GM23338 (cell line): ENCODE measurements around the gene FKBP1A. TPM values are rescaled to one million over a fixed set of nuclear protein-coding genes. Genes with fewer than 3 reads are reported as not detected.

Experiments used
- ATAC-seq: fragments of 200-7000 bp; cut with Tn5 transposase; 3 replicates; pipeline ENCODE4 v1.9.1; 2020
- DNase-seq: peaks from one replicate; pipeline ENCODE4 v3.0.0-alpha.2; 2015; ENCODE audit warnings: low spot score
- H2AFZ ChIP-seq: fragments of 200-600 bp; sonication (generic); 2 replicates; pipeline ENCODE4 v1.8.0; 2016; ENCODE audit warnings: antibody characterized with exemption, mild to moderate bottlenecking, moderate library complexity
- H3F3A ChIP-seq: fragments of 200-600 bp; sonication (generic); replicated peaks from 2 replicates; pipeline ENCODE4 v1.8.0; 2017; ENCODE audit warnings: antibody characterized with exemption, mixed run types, low read depth
- H3K27ac ChIP-seq: fragments of 200-600 bp; sonication (generic); 2 replicates; pipeline ENCODE4 v1.6.1; 2016; ENCODE audit warnings: low read depth
- H3K27me3 ChIP-seq: fragments of 200-600 bp; sonication (generic); 2 replicates; pipeline ENCODE4 v1.8.0; 2016; ENCODE audit warnings: mild to moderate bottlenecking, mixed run types, moderate library complexity; ENCODE audit not compliant: insufficient read depth
- H3K36me3 ChIP-seq: fragments of 200-600 bp; sonication (generic); 2 replicates; pipeline ENCODE4 v1.8.0; 2016; ENCODE audit warnings: mild to moderate bottlenecking; ENCODE audit not compliant: insufficient read depth
- H3K4me1 ChIP-seq: fragments of 200-600 bp; sonication (generic); 2 replicates; pipeline ENCODE4 v1.8.0; 2016; ENCODE audit warnings: mild to moderate bottlenecking, moderate library complexity; ENCODE audit not compliant: insufficient read depth
- H3K4me2 ChIP-seq: fragments of 200-600 bp; sonication (generic); 2 replicates; pipeline ENCODE4 v1.7.1; 2017; ENCODE audit warnings: mixed run types
- H3K4me3 ChIP-seq: fragments of 200-600 bp; sonication (generic); 2 replicates; pipeline ENCODE4 v1.6.1; 2016; ENCODE audit warnings: mixed run types
- H3K79me2 ChIP-seq: fragments of 200-600 bp; sonication (generic); replicated peaks from 2 replicates; pipeline ENCODE4 v1.8.0; 2017; ENCODE audit warnings: mild to moderate bottlenecking; ENCODE audit not compliant: insufficient read depth
- H3K9me2 ChIP-seq: fragments of 200-600 bp; sonication (generic); 2 replicates; pipeline ENCODE4 v1.8.0; 2017; ENCODE audit not compliant: insufficient read depth
- H4K20me1 ChIP-seq: fragments of 200-600 bp; sonication (generic); replicated peaks from 2 replicates; pipeline ENCODE4 v1.8.0; 2017; ENCODE audit warnings: mild to moderate bottlenecking; ENCODE audit not compliant: insufficient read depth
- H3K27ac Mint-ChIP-seq: 2 replicates; pipeline ENCODE4 v1.8.0; 2020; ENCODE audit warnings: inconsistent platforms, mild to moderate bottlenecking, moderate library complexity, mixed read lengths
- H3K27me3 Mint-ChIP-seq: 3 replicates; pipeline ENCODE4 v1.8.0; 2022; ENCODE audit warnings: low read depth, mild to moderate bottlenecking, moderate library complexity, mixed read lengths, inconsistent platforms; ENCODE audit not compliant: insufficient read depth, poor library complexity
- H3K36me3 Mint-ChIP-seq: 3 replicates; pipeline ENCODE4 v1.8.0; 2021; ENCODE audit warnings: low read depth, mild to moderate bottlenecking, inconsistent platforms, moderate library complexity, mixed read lengths
- H3K4me1 Mint-ChIP-seq: 3 replicates; pipeline ENCODE4 v1.8.0; 2020; ENCODE audit warnings: mild to moderate bottlenecking, inconsistent platforms, mixed read lengths
- H3K4me3 Mint-ChIP-seq: 3 replicates; pipeline ENCODE4 v1.8.0; 2021; ENCODE audit warnings: moderate library complexity, mild to moderate bottlenecking, inconsistent platforms, mixed read lengths
- H3K9me3 Mint-ChIP-seq: 3 replicates; pipeline ENCODE4 v1.8.0; 2020; ENCODE audit warnings: moderate library complexity, mild to moderate bottlenecking, inconsistent platforms, mixed read lengths
- CREB1 ChIP-seq: fragments of 250-450 bp; sonication (Bioruptor Pico); IDR thresholded peaks from 2 replicates; pipeline ENCODE4 v1.5.0; 2020; ENCODE audit warnings: low read depth, mild to moderate bottlenecking, moderate library complexity
- CTCF ChIP-seq, 2 experiments: fragments of 200-600 bp in 1 of 2; sonication (generic) in 1 of 2; conservative IDR thresholded peaks; 2 replicates each; pipeline versions ENCODE4 v1.5.1 to v1.6.1; 2016 to 2017; ENCODE audit warnings: antibody characterized with exemption in 2 of 2, low read depth in 2 of 2, mild to moderate bottlenecking in 2 of 2, moderate library complexity in 1 of 2
- EZH2 ChIP-seq: fragments of 200-600 bp; sonication (generic); IDR thresholded peaks from one replicate; pipeline ENCODE4 v1.8.0; 2017; ENCODE audit warnings: antibody characterized with exemption, mild to moderate bottlenecking, low read depth; ENCODE audit not compliant: unreplicated experiment
- EZH2phosphoT487 ChIP-seq: fragments of 200-600 bp; sonication (generic); IDR thresholded peaks from one replicate; pipeline ENCODE4 v1.8.1; 2018; ENCODE audit warnings: antibody characterized with exemption; ENCODE audit not compliant: unreplicated experiment
- JUNB ChIP-seq: IDR thresholded peaks from one replicate; pipeline ENCODE4 v1.6.1; 2016; ENCODE audit warnings: antibody characterized with exemption; ENCODE audit not compliant: unreplicated experiment
- NANOG ChIP-seq: IDR thresholded peaks from 2 replicates; pipeline ENCODE4 v1.6.1; 2016; ENCODE audit warnings: antibody characterized with exemption, borderline replicate concordance
- POLR2AphosphoS5 ChIP-seq: IDR thresholded peaks from 2 replicates; pipeline ENCODE4 v1.6.1; 2016; ENCODE audit warnings: antibody characterized with exemption, low read depth
- STAT1 ChIP-seq: IDR thresholded peaks from one replicate; pipeline ENCODE4 v1.6.1; 2016; ENCODE audit warnings: antibody characterized with exemption; ENCODE audit not compliant: unreplicated experiment
- ZNF114 ChIP-seq: fragments of 250-450 bp; sonication (Bioruptor Pico); IDR thresholded peaks from 2 replicates; pipeline ENCODE4 v1.5.0; 2020; ENCODE audit warnings: mild to moderate bottlenecking, moderate library complexity
- ZNF331 ChIP-seq: fragments of 250-450 bp; sonication (Bioruptor Pico); IDR thresholded peaks from 2 replicates; pipeline ENCODE4 v1.5.0; 2020; ENCODE audit warnings: low read depth, mild to moderate bottlenecking, moderate library complexity
- ZNF462 ChIP-seq: fragments of 250-450 bp; sonication (Bioruptor Pico); IDR thresholded peaks from 2 replicates; pipeline ENCODE4 v1.5.0; 2020; ENCODE audit warnings: mild to moderate bottlenecking, moderate library complexity
- polyA plus RNA-seq: library from polyadenylated mRNA; unstranded; fragments of >200 nt; fragmentation: Nextera tagmentation; extraction: Ambion mirVana; gene quantifications from 2 replicates; pipeline ENCODE4 v1.2.1, GENCODE V29; 2016
- total RNA-seq: library from RNA; depleted of rRNA; stranded (reverse); fragments of >200 nt; shearing (Covaris generic); gene quantifications from 2 replicates; pipeline ENCODE4 v1.2.3, GENCODE V29; 2014
- TF ChIP-seq, protein P1 (sequence below): IDR thresholded peaks from one replicate; pipeline ENCODE4 v1.6.1; 2018; ENCODE audit warnings: antibody characterized with exemption; ENCODE audit not compliant: unreplicated experiment
- TF ChIP-seq, protein P2 (sequence below): IDR thresholded peaks from 2 replicates; pipeline ENCODE4 v1.6.1; 2016; ENCODE audit warnings: antibody characterized with exemption

The FKBP1A gene
- total and polyA plus RNA-seq, 2 experiments from 2014 or later: 171 to 350 TPM

- DNase-seq (no peak), ATAC-seq (no peak)
- Histone ChIP-seq H3K9me2 (peaks cover 4% of the 10 kb centered on the region; the same call in 1 of the 2 replicates), H3F3A (0 out of 2 replicates have a peak, but pooled peaks cover 5% of the 10 kb centered on the region), H2AFZ (no peak overlapping the region), H3K4me3 (peak overlapping the region; percentile 91), H3K4me1 (peaks cover 39% of the 10 kb centered on the region), H4K20me1 (peaks cover 56% of the 10 kb centered on the region), H3K79me2 (peaks cover 69% of the 10 kb centered on the region), H3K36me3 (no peaks in the 10 kb centered on the region), H3K27me3 (peaks cover 14% of the 10 kb centered on the region), H3K27ac (no peak overlapping the region), H3K4me2 (peak overlapping the region; percentile 99)
- H3K36me3 Mint-ChIP-seq: peaks cover 2% of the 10 kb centered on the region; the same call in 1 of the 3 replicates
- H3K4me1 Mint-ChIP-seq: peaks cover 50% of the 10 kb centered on the region
- H3K27me3 Mint-ChIP-seq: peaks cover 15% of the 10 kb centered on the region
- peak overlapping the region; percentile 96 for H3K4me3 Mint-ChIP-seq
- H3K9me3 Mint-ChIP-seq: no peaks in the 10 kb centered on the region; the same call in 2 of the 3 replicates
- peak overlapping the region; percentile 89 for H3K27ac Mint-ChIP-seq
- TF ChIP-seq CREB1 (CRISPR knock-in tag) (no peak), ZNF331 (CRISPR knock-in tag) (no peak), JUNB (no peak), ZNF114 (CRISPR knock-in tag) (no peak), POLR2AphosphoS5 (no peak), CTCF (conservative IDR thresholded peaks at IDR 0.05; ENCODE audit: low read depth in 2 of 2) (no peak), ZNF462 (no peak), NANOG (no peak), STAT1 (no peak), EZH2phosphoT487 (no peak), EZH2 (no peak)
- TF ChIP-seq, protein P1, sequence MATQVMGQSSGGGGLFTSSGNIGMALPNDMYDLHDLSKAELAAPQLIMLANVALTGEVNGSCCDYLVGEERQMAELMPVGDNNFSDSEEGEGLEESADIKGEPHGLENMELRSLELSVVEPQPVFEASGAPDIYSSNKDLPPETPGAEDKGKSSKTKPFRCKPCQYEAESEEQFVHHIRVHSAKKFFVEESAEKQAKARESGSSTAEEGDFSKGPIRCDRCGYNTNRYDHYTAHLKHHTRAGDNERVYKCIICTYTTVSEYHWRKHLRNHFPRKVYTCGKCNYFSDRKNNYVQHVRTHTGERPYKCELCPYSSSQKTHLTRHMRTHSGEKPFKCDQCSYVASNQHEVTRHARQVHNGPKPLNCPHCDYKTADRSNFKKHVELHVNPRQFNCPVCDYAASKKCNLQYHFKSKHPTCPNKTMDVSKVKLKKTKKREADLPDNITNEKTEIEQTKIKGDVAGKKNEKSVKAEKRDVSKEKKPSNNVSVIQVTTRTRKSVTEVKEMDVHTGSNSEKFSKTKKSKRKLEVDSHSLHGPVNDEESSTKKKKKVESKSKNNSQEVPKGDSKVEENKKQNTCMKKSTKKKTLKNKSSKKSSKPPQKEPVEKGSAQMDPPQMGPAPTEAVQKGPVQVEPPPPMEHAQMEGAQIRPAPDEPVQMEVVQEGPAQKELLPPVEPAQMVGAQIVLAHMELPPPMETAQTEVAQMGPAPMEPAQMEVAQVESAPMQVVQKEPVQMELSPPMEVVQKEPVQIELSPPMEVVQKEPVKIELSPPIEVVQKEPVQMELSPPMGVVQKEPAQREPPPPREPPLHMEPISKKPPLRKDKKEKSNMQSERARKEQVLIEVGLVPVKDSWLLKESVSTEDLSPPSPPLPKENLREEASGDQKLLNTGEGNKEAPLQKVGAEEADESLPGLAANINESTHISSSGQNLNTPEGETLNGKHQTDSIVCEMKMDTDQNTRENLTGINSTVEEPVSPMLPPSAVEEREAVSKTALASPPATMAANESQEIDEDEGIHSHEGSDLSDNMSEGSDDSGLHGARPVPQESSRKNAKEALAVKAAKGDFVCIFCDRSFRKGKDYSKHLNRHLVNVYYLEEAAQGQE: no peak
- TF ChIP-seq, protein P2, sequence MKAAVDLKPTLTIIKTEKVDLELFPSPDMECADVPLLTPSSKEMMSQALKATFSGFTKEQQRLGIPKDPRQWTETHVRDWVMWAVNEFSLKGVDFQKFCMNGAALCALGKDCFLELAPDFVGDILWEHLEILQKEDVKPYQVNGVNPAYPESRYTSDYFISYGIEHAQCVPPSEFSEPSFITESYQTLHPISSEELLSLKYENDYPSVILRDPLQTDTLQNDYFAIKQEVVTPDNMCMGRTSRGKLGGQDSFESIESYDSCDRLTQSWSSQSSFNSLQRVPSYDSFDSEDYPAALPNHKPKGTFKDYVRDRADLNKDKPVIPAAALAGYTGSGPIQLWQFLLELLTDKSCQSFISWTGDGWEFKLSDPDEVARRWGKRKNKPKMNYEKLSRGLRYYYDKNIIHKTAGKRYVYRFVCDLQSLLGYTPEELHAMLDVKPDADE: no peak
These were observed 2.1 kb downstream of the FKBP1A start for GRCh38 chr20:1390581-1391403.
